ENCODE results near the gene TACR1.

DNA sequence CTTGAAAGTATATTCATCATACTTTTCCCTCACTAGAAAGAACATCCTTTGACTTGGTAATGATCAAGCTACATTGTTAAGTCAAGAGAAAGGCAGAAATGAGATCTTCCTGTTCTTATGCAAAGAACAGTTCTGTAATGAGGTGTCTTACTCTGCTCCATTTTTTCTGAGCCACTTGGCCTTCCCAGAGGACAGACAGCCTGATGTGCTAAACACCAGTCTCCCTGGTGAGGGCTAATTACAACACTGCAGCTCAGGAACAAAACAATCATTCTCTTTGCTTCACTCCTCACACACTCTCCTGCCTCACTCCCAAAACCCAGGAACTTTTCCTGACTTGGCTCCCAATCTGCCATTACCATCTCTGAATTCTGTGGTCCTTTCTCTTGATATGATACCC lies 25.6 kb downstream of the TACR1 start:
- no peak for TF ChIP-seq EZH2phosphoT487 (IDR thresholded peaks at IDR 0.05; ENCODE audit: borderline replicate concordance, low read length)
- TF ChIP-seq, protein P1, sequence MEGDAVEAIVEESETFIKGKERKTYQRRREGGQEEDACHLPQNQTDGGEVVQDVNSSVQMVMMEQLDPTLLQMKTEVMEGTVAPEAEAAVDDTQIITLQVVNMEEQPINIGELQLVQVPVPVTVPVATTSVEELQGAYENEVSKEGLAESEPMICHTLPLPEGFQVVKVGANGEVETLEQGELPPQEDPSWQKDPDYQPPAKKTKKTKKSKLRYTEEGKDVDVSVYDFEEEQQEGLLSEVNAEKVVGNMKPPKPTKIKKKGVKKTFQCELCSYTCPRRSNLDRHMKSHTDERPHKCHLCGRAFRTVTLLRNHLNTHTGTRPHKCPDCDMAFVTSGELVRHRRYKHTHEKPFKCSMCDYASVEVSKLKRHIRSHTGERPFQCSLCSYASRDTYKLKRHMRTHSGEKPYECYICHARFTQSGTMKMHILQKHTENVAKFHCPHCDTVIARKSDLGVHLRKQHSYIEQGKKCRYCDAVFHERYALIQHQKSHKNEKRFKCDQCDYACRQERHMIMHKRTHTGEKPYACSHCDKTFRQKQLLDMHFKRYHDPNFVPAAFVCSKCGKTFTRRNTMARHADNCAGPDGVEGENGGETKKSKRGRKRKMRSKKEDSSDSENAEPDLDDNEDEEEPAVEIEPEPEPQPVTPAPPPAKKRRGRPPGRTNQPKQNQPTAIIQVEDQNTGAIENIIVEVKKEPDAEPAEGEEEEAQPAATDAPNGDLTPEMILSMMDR (conservative IDR thresholded peaks at IDR 0.05; ENCODE audit: low read depth, low read length) = no peak
